ENCODE measurements around the gene ARNT2.

The ARNT2 gene

DNA sequence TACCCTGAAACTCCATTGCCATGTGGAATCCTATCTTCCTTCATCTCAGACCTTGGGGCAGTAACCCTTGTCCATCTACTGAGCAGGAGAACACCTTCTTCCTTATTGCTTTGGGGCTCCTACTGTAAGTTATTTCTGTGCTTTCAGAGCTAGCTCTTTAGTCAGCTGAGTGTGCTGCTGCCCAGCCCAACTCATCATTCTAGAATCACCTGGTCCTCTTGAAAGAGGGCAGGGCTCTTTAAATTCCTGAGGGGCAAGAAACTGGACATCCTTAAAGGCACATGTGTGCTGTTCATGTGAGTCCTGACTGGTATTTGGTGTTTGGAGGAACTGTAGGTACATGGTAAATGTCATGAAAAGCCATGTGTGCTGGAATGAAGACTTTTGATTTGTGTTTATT, 140.9 kb downstream of the ARNT2 start:
- H3K14ac ChIP-seq (ENCODE audit: low read length) = no peak overlapping the region
- H2BK12ac ChIP-seq (ENCODE audit: low read length) = no peak overlapping the region
- no peak overlapping the region for H3K23ac ChIP-seq (ENCODE audit: low read depth, low read length, poor library complexity)
- peaks cover 0 to 9% of the 10 kb centered on the region in 2 donors for H3K9me3 ChIP-seq (replicated peaks in 1 of 2; ENCODE audit: control insufficient read depth in 2 of 2, insufficient read depth in 1 of 2, low read depth in 1 of 2, low read length in 2 of 2)
- no peak overlapping the region for H2BK5ac ChIP-seq (ENCODE audit: low read length)
- H3K27ac ChIP-seq (replicated peaks; ENCODE audit: low read length) = no peak overlapping the region
- no peaks in the 10 kb centered on the region for H3K79me1 ChIP-seq (ENCODE audit: low read depth, low read length)
- no peak overlapping the region for H4K8ac ChIP-seq (ENCODE audit: low read depth, low read length)
- no peak overlapping the region for H3K9ac ChIP-seq (ENCODE audit: low read depth, low read length, poor library complexity)
- no peak for DNase-seq (ENCODE audit: low spot score)
- no peak overlapping the region for H2BK15ac ChIP-seq (ENCODE audit: low read length)
- H3K18ac ChIP-seq (ENCODE audit: low read length) = no peak overlapping the region
- no peak overlapping the region for H2AFZ ChIP-seq (ENCODE audit: low read length)
- peaks cover 3 to 32% of the 10 kb centered on the region in 2 donors for H3K36me3 ChIP-seq (replicated peaks in 1 of 2; ENCODE audit: control insufficient read depth in 2 of 2, insufficient read depth in 2 of 2, low read length in 2 of 2)
- H3K4me2 ChIP-seq (ENCODE audit: insufficient read depth, low read length, poor library complexity, severe bottlenecking) = no peak overlapping the region
- no peak overlapping the region for H4K91ac ChIP-seq (ENCODE audit: low read depth, low read length, poor library complexity)
- no peak overlapping the region for H2AK5ac ChIP-seq (ENCODE audit: low read depth, low read length)
- H3K27me3 ChIP-seq (ENCODE audit: control insufficient read depth in 3 of 3, insufficient read depth in 3 of 3, low read depth in 1 of 3, low read length in 3 of 3) = no peaks in the 10 kb centered on the region
- peaks cover 0 to 1% of the 10 kb centered on the region in 2 donors for H3K4me1 ChIP-seq (ENCODE audit: control insufficient read depth in 2 of 2, insufficient read depth in 1 of 2, low read depth in 1 of 2, low read length in 2 of 2)
- H2BK120ac ChIP-seq (ENCODE audit: low read depth, low read length) = no peak overlapping the region
- H3K4me3 ChIP-seq (ENCODE audit: low read length in 2 of 2) = no peak overlapping the region
- no peak overlapping the region for H3K4ac ChIP-seq (ENCODE audit: low read length)

DNA sequence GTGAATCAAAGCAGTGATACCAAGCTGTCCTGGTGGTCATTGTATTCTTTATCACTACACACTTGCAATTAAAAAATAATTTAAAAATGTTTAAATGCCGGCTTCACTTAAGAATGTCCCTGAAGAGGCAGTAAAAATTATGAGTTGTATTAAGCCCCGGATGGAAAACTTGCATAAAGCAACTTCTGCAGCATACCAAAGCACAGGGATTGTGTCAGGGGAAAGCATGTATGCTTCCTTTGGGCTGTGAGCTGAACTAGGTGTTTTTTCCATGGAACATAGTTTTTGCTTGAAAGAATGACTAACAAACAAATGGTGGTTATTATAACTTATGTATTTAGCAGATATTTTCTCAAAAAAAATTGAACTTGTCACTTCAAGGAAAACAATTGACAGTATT, 143.1 kb downstream of the ARNT2 start:
- H3K9me3 ChIP-seq (replicated peaks in 1 of 2; ENCODE audit: control insufficient read depth in 2 of 2, insufficient read depth in 1 of 2, low read depth in 1 of 2, low read length in 2 of 2) = peaks cover 0 to 5% of the 10 kb centered on the region in 2 donors

DNA sequence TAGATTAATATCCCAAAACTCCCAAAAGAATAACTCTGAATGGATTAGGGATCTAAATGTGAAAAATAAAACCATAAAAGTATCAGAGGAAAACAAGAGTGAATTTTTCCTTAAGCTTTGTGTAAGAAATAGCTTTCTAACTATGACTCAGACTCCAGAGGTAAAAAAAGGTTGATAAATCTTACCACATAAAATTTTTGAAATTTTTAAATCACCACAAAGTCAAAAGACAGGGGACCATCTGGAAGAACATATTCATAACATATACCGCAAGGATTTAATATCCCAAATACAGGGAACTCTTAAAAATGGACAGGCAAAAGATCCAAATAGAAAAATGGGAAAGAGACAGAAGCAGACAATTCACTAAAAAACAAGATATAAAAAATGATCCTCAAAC, 145.0 kb downstream of the ARNT2 start:
- WGBS, 2 donors (ENCODE audit: extremely low coverage in 2 of 2, insufficient read length in 2 of 2, insufficient replicate concordance in 1 of 2) = no CpG with 5 or more reads among the region's 1 CpG

More for the DNA sequence above, 143.1 kb downstream of the ARNT2 start:
- no peaks in the 10 kb centered on the region for H3K4me1 ChIP-seq (ENCODE audit: control insufficient read depth in 2 of 2, insufficient read depth in 1 of 2, low read depth in 1 of 2, low read length in 2 of 2)
- H3K23ac ChIP-seq (ENCODE audit: low read depth, low read length, poor library complexity) = no peak overlapping the region
- H3K36me3 ChIP-seq (replicated peaks in 1 of 2; ENCODE audit: control insufficient read depth in 2 of 2, insufficient read depth in 2 of 2, low read length in 2 of 2) = peaks cover 3 to 46% of the 10 kb centered on the region in 2 donors
- H4K8ac ChIP-seq (ENCODE audit: low read depth, low read length) = no peak overlapping the region
- no peak for DNase-seq (ENCODE audit: low spot score)
- H2AFZ ChIP-seq (ENCODE audit: low read length) = no peak overlapping the region
- no peak overlapping the region for H3K4me3 ChIP-seq (ENCODE audit: low read length in 2 of 2)
- no peaks in the 10 kb centered on the region for H3K27me3 ChIP-seq (ENCODE audit: control insufficient read depth in 3 of 3, insufficient read depth in 3 of 3, low read depth in 1 of 3, low read length in 3 of 3)
- no peak overlapping the region for H3K4me2 ChIP-seq (ENCODE audit: insufficient read depth, low read length, poor library complexity, severe bottlenecking)
- no peak overlapping the region for H2BK12ac ChIP-seq (ENCODE audit: low read length)
- no peak overlapping the region for H3K4ac ChIP-seq (ENCODE audit: low read length)
- H2BK15ac ChIP-seq (ENCODE audit: low read length) = no peak overlapping the region
- H3K18ac ChIP-seq (ENCODE audit: low read length) = no peak overlapping the region
- no peak overlapping the region for H3K27ac ChIP-seq (replicated peaks; ENCODE audit: low read length)
- H3K79me1 ChIP-seq (ENCODE audit: low read depth, low read length) = no peaks in the 10 kb centered on the region
- H2AK5ac ChIP-seq (ENCODE audit: low read depth, low read length) = no peak overlapping the region
- WGBS, 2 donors (ENCODE audit: extremely low coverage in 2 of 2, insufficient read length in 2 of 2, insufficient replicate concordance in 1 of 2) = no CpG with 5 or more reads among the region's 2 CpGs
- no peak overlapping the region for H2BK120ac ChIP-seq (ENCODE audit: low read depth, low read length)
- no peak overlapping the region for H3K9ac ChIP-seq (ENCODE audit: low read depth, low read length, poor library complexity)
- no peak overlapping the region for H4K91ac ChIP-seq (ENCODE audit: low read depth, low read length, poor library complexity)
- H3K14ac ChIP-seq (ENCODE audit: low read length) = no peak overlapping the region
- no peak overlapping the region for H2BK5ac ChIP-seq (ENCODE audit: low read length)

GRCh38 chr15:80549654-80550053, 145.5 kb downstream of the ARNT2 start:
- Histone ChIP-seq H4K8ac (ENCODE audit: low read depth, low read length) (no peak overlapping the region), H3K18ac (ENCODE audit: low read length) (no peak overlapping the region), H3K79me1 (ENCODE audit: low read depth, low read length) (no peaks in the 10 kb centered on the region), H2BK120ac (ENCODE audit: low read depth, low read length) (no peak overlapping the region), H2BK5ac (ENCODE audit: low read length) (no peak overlapping the region), H3K27ac (replicated peaks; ENCODE audit: low read length) (no peak overlapping the region), H3K27me3 (ENCODE audit: control insufficient read depth in 3 of 3, insufficient read depth in 3 of 3, low read depth in 1 of 3, low read length in 3 of 3) (no peaks in the 10 kb centered on the region), H4K91ac (ENCODE audit: low read depth, low read length, poor library complexity) (no peak overlapping the region), H2AFZ (ENCODE audit: low read length) (no peak overlapping the region), H2BK15ac (ENCODE audit: low read length) (no peak overlapping the region), H3K23ac (ENCODE audit: low read depth, low read length, poor library complexity) (no peak overlapping the region), H3K4me1 (ENCODE audit: control insufficient read depth in 2 of 2, insufficient read depth in 1 of 2, low read depth in 1 of 2, low read length in 2 of 2) (no peaks in the 10 kb centered on the region), H3K36me3 (replicated peaks in 1 of 2; ENCODE audit: control insufficient read depth in 2 of 2, insufficient read depth in 2 of 2, low read length in 2 of 2) (peaks cover 6 to 47% of the 10 kb centered on the region in 2 donors), H3K4me3 (ENCODE audit: low read length in 2 of 2) (no peak overlapping the region), H3K4me2 (ENCODE audit: insufficient read depth, low read length, poor library complexity, severe bottlenecking) (no peak overlapping the region), H3K9me3 (replicated peaks in 1 of 2; ENCODE audit: control insufficient read depth in 2 of 2, insufficient read depth in 1 of 2, low read depth in 1 of 2, low read length in 2 of 2) (no peaks in the 10 kb centered on the region), H3K14ac (ENCODE audit: low read length) (no peak overlapping the region), H2AK5ac (ENCODE audit: low read depth, low read length) (no peak overlapping the region), H3K9ac (ENCODE audit: low read depth, low read length, poor library complexity) (no peak overlapping the region), H2BK12ac (ENCODE audit: low read length) (no peak overlapping the region), H3K4ac (ENCODE audit: low read length) (no peak overlapping the region)
- no peak for DNase-seq (ENCODE audit: low spot score)
- WGBS, 2 donors (ENCODE audit: extremely low coverage in 2 of 2, insufficient read length in 2 of 2, insufficient replicate concordance in 1 of 2) = no CpG with 5 or more reads among the region's 3 CpGs

More for the DNA sequence above, 145.0 kb downstream of the ARNT2 start:
- no peak overlapping the region for H2BK15ac ChIP-seq (ENCODE audit: low read length)
- no peak overlapping the region for H3K23ac ChIP-seq (ENCODE audit: low read depth, low read length, poor library complexity)
- no peaks in the 10 kb centered on the region for H3K27me3 ChIP-seq (ENCODE audit: control insufficient read depth in 3 of 3, insufficient read depth in 3 of 3, low read depth in 1 of 3, low read length in 3 of 3)
- H3K4ac ChIP-seq (ENCODE audit: low read length) = no peak overlapping the region
- H2BK5ac ChIP-seq (ENCODE audit: low read length) = no peak overlapping the region
- H3K27ac ChIP-seq (replicated peaks; ENCODE audit: low read length) = no peak overlapping the region
- H2AK5ac ChIP-seq (ENCODE audit: low read depth, low read length) = no peak overlapping the region
- no peaks in the 10 kb centered on the region for H3K79me1 ChIP-seq (ENCODE audit: low read depth, low read length)
- H4K8ac ChIP-seq (ENCODE audit: low read depth, low read length) = no peak overlapping the region
- no peak overlapping the region for H3K4me3 ChIP-seq (ENCODE audit: low read length in 2 of 2)
- H3K4me2 ChIP-seq (ENCODE audit: insufficient read depth, low read length, poor library complexity, severe bottlenecking) = no peak overlapping the region
- H3K14ac ChIP-seq (ENCODE audit: low read length) = no peak overlapping the region
- no peak overlapping the region for H3K18ac ChIP-seq (ENCODE audit: low read length)
- H3K36me3 ChIP-seq (replicated peaks in 1 of 2; ENCODE audit: control insufficient read depth in 2 of 2, insufficient read depth in 2 of 2, low read length in 2 of 2) = peaks cover 6 to 48% of the 10 kb centered on the region in 2 donors
- no peaks in the 10 kb centered on the region for H3K4me1 ChIP-seq (ENCODE audit: control insufficient read depth in 2 of 2, insufficient read depth in 1 of 2, low read depth in 1 of 2, low read length in 2 of 2)
- no peak overlapping the region for H3K9ac ChIP-seq (ENCODE audit: low read depth, low read length, poor library complexity)
- DNase-seq (ENCODE audit: low spot score) = no peak
- no peak overlapping the region for H2BK120ac ChIP-seq (ENCODE audit: low read depth, low read length)
- no peak overlapping the region for H4K91ac ChIP-seq (ENCODE audit: low read depth, low read length, poor library complexity)
- H2AFZ ChIP-seq (ENCODE audit: low read length) = no peak overlapping the region
- H3K9me3 ChIP-seq (replicated peaks in 1 of 2; ENCODE audit: control insufficient read depth in 2 of 2, insufficient read depth in 1 of 2, low read depth in 1 of 2, low read length in 2 of 2) = peaks cover 0 to 4% of the 10 kb centered on the region in 2 donors
- no peak overlapping the region for H2BK12ac ChIP-seq (ENCODE audit: low read length)

All from neuronal stem cell (in vitro differentiated cells).